Mucosa of stomach (tissue), 1 donor: ENCODE measurements around the gene LSM7.

Experiments
- H3K27me3 ChIP-seq: one replicate; pipeline ENCODE4 v1.7.0; 2013; ENCODE audit warnings: mild to moderate bottlenecking, low read length; ENCODE audit not compliant: control insufficient read depth, insufficient read depth
- H3K36me3 ChIP-seq: one replicate; pipeline ENCODE4 v1.7.0; 2013; ENCODE audit warnings: low read length; ENCODE audit not compliant: control insufficient read depth, insufficient read depth
- H3K4me1 ChIP-seq: one replicate; pipeline ENCODE4 v1.7.0; 2013; ENCODE audit warnings: mild to moderate bottlenecking, low read length; ENCODE audit not compliant: control insufficient read depth, insufficient read depth
- H3K4me3 ChIP-seq: one replicate; pipeline ENCODE4 v1.7.0; 2013; ENCODE audit warnings: low read length
- H3K9ac ChIP-seq: one replicate; pipeline ENCODE4 v1.7.0; 2013; ENCODE audit warnings: mild to moderate bottlenecking, low read length, moderate library complexity
- H3K9me3 ChIP-seq: one replicate; pipeline ENCODE4 v1.7.0; 2013; ENCODE audit warnings: mild to moderate bottlenecking, low read length, moderate library complexity; ENCODE audit not compliant: control insufficient read depth
- donor health status: Pancreatic carcinoma.

The LSM7 gene

GRCh38 chr19:2333027-2333806, 4.8 kb upstream of the LSM7 start:
- Histone ChIP-seq H3K9me3 (no peaks in the 10 kb centered on the region), H3K36me3 (no peaks in the 10 kb centered on the region), H3K4me3 (no peak overlapping the region), H3K27me3 (no peaks in the 10 kb centered on the region), H3K4me1 (peaks cover 48% of the 10 kb centered on the region), H3K9ac (peak overlapping the region; percentile 65)

- H3K27me3 ChIP-seq: no peaks in the 10 kb centered on the region
- H3K36me3 ChIP-seq: no peaks in the 10 kb centered on the region
- no peaks in the 10 kb centered on the region for H3K9me3 ChIP-seq
- H3K4me1 ChIP-seq: peaks cover 50% of the 10 kb centered on the region
- peak overlapping the region; percentile 53 for H3K9ac ChIP-seq
- no peak overlapping the region for H3K4me3 ChIP-seq
Observed at GRCh38 chr19:2332341-2333026, 4.1 kb upstream of the LSM7 start.

- Histone ChIP-seq H3K36me3 (no peaks in the 10 kb centered on the region), H3K27me3 (no peaks in the 10 kb centered on the region), H3K9me3 (no peaks in the 10 kb centered on the region), H3K4me1 (peaks cover 58% of the 10 kb centered on the region), H3K4me3 (peak overlapping the region; percentile 60), H3K9ac (peak overlapping the region; percentile 76)
Observed at GRCh38 chr19:2331601-2332246, 3.3 kb upstream of the LSM7 start.

- Histone ChIP-seq H3K27me3 (no peaks in the 10 kb centered on the region), H3K36me3 (no peaks in the 10 kb centered on the region), H3K4me1 (peaks cover 60% of the 10 kb centered on the region), H3K9me3 (no peaks in the 10 kb centered on the region), H3K4me3 (peak overlapping the region; percentile 60), H3K9ac (peak overlapping the region; percentile 76)
Observed at GRCh38 chr19:2330632-2331284, 2.4 kb upstream of the LSM7 start.

- H3K9ac ChIP-seq: peak overlapping the region; percentile 76
- H3K27me3 ChIP-seq: no peaks in the 10 kb centered on the region
- H3K36me3 ChIP-seq: no peaks in the 10 kb centered on the region
- H3K4me1 ChIP-seq: peaks cover 60% of the 10 kb centered on the region
- peak overlapping the region; percentile 60 for H3K4me3 ChIP-seq
- H3K9me3 ChIP-seq: no peaks in the 10 kb centered on the region
Observed at GRCh38 chr19:2330255-2330631, 1.9 kb upstream of the LSM7 start.

GRCh38 chr19:2329501-2329916, 1.1 kb upstream of the LSM7 start:
- H3K4me1 ChIP-seq: peaks cover 56% of the 10 kb centered on the region
- H3K4me3 ChIP-seq: peak overlapping the region; percentile 80
- peak overlapping the region; percentile 90 for H3K9ac ChIP-seq
- no peaks in the 10 kb centered on the region for H3K36me3 ChIP-seq
- no peaks in the 10 kb centered on the region for H3K9me3 ChIP-seq
- no peaks in the 10 kb centered on the region for H3K27me3 ChIP-seq

- no peaks in the 10 kb centered on the region for H3K27me3 ChIP-seq
- peak overlapping the region; percentile 90 for H3K9ac ChIP-seq
- H3K9me3 ChIP-seq: no peaks in the 10 kb centered on the region
- H3K36me3 ChIP-seq: no peaks in the 10 kb centered on the region
- H3K4me3 ChIP-seq: peak overlapping the region; percentile 80
- H3K4me1 ChIP-seq: peaks cover 52% of the 10 kb centered on the region
Observed at GRCh38 chr19:2329149-2329478, 728 bp upstream of the LSM7 start.

- H3K4me3 ChIP-seq: peak overlapping the region; percentile 80
- no peaks in the 10 kb centered on the region for H3K9me3 ChIP-seq
- H3K4me1 ChIP-seq: peaks cover 40% of the 10 kb centered on the region
- no peaks in the 10 kb centered on the region for H3K27me3 ChIP-seq
- peak overlapping the region; percentile 90 for H3K9ac ChIP-seq
- no peaks in the 10 kb centered on the region for H3K36me3 ChIP-seq
Observed at GRCh38 chr19:2327773-2328400, 499 bp downstream of the LSM7 start.

GRCh38 chr19:2326699-2327360, 1.6 kb downstream of the LSM7 start:
- no peaks in the 10 kb centered on the region for H3K27me3 ChIP-seq
- H3K9ac ChIP-seq: peak overlapping the region; percentile 90
- H3K36me3 ChIP-seq: no peaks in the 10 kb centered on the region
- no peaks in the 10 kb centered on the region for H3K9me3 ChIP-seq
- H3K4me1 ChIP-seq: peaks cover 30% of the 10 kb centered on the region
- no peak overlapping the region for H3K4me3 ChIP-seq

GRCh38 chr19:2325281-2326046, 2.9 kb downstream of the LSM7 start:
- Histone ChIP-seq H3K27me3 (no peaks in the 10 kb centered on the region), H3K4me1 (peaks cover 16% of the 10 kb centered on the region), H3K9ac (no peak overlapping the region), H3K36me3 (no peaks in the 10 kb centered on the region), H3K9me3 (no peaks in the 10 kb centered on the region), H3K4me3 (no peak overlapping the region)
